ENCODE measurements around the gene ASB1.

- TF ChIP-seq POLR2A (IDR thresholded peaks at IDR 0.05) (no peak), CTCF (IDR thresholded peaks at IDR 0.05) (no peak)
These were observed 66.1 kb downstream of the ASB1 start for GRCh38 chr2:238492840-238493239.

Data from esophagus squamous epithelium (tissue), 4 donors.